Liver (tissue), 9 donors: ENCODE measurements around the gene MAP2K7. TPM values are rescaled to one million over a fixed set of nuclear protein-coding genes. Genes with fewer than 3 reads are reported as not detected.
A peak's percentile ranks its signal among the peaks of the same experiment; 100 is the strongest.

ENCODE experiments used
- DNase-seq: peaks from one replicate; pipeline ENCODE4 v3.0.0-alpha.2; 2017; ENCODE audit warnings: low spot score
- H3K27ac ChIP-seq, 2 donors: one replicate each; pipeline ENCODE4 v1.7.0; 2013; ENCODE audit warnings: inconsistent platforms in 2 of 2, low read length in 2 of 2, control low read depth in 1 of 2, low read depth in 1 of 2, mild to moderate bottlenecking in 1 of 2
- H3K27me3 ChIP-seq, 4 donors: one replicate each; pipeline versions ENCODE4 v1.6.1 to v1.7.0; 2013; ENCODE audit warnings: low read length in 3 of 4, inconsistent platforms in 1 of 4, mild to moderate bottlenecking in 1 of 4, moderate library complexity in 1 of 4; ENCODE audit not compliant: control insufficient read depth in 4 of 4, insufficient read depth in 4 of 4
- H3K36me3 ChIP-seq, 4 donors: one replicate each; pipeline versions ENCODE4 v1.6.1 to v1.7.0; 2013; ENCODE audit warnings: low read length in 3 of 4, mild to moderate bottlenecking in 3 of 4, low read depth in 1 of 4, moderate library complexity in 1 of 4; ENCODE audit not compliant: control insufficient read depth in 4 of 4, insufficient read depth in 3 of 4
- H3K4me1 ChIP-seq, 4 donors: one replicate each; pipeline versions ENCODE4 v1.6.1 to v1.7.0; 2013; ENCODE audit warnings: low read length in 3 of 4, mild to moderate bottlenecking in 3 of 4, moderate library complexity in 1 of 4; ENCODE audit not compliant: control insufficient read depth in 4 of 4, insufficient read depth in 4 of 4
- H3K4me3 ChIP-seq, 3 donors: one replicate each; pipeline versions ENCODE4 v1.6.1 to v1.7.0; 2013; ENCODE audit warnings: low read length in 3 of 3, control low read depth in 1 of 3, low read depth in 1 of 3, mild to moderate bottlenecking in 1 of 3
- H3K9ac ChIP-seq, 2 donors: one replicate each; pipeline ENCODE4 v1.7.0; 2013; ENCODE audit warnings: low read length in 2 of 2, mild to moderate bottlenecking in 2 of 2, moderate library complexity in 2 of 2, control low read depth in 1 of 2, low read depth in 1 of 2
- H3K9me3 ChIP-seq, 4 donors: one replicate each; pipeline versions ENCODE4 v1.6.1 to v1.7.0; 2013; ENCODE audit warnings: low read length in 3 of 4; ENCODE audit not compliant: control insufficient read depth in 4 of 4
- ATF3 ChIP-seq: IDR thresholded peaks from 2 replicates; pipeline ENCODE4 v1.6.1; 2016; ENCODE audit warnings: antibody characterized with exemption
- CTCF ChIP-seq: fragments of 150-350 bp; IDR thresholded peaks from 2 replicates; pipeline ENCODE4 v1.5.1; 2017; ENCODE audit warnings: improper control_type of control experiment, low read depth, low read length; ENCODE audit not compliant: missing input control
- EGR1 ChIP-seq, 2 donors: IDR thresholded peaks; 2 replicates each; pipeline ENCODE4 v1.6.1; 2016 to 2018; ENCODE audit warnings: antibody characterized with exemption in 2 of 2, low read depth in 2 of 2
- FOXA1 ChIP-seq: IDR thresholded peaks from 2 replicates; pipeline ENCODE4 v1.6.1; 2016; ENCODE audit warnings: antibody characterized with exemption
- FOXA2 ChIP-seq: IDR thresholded peaks from 2 replicates; pipeline ENCODE4 v1.6.1; 2016; ENCODE audit warnings: antibody characterized with exemption
- GABPA ChIP-seq, 2 donors: IDR thresholded peaks in 1 of 2; conservative IDR thresholded peaks in 1 of 2; 2 replicates each; pipeline ENCODE4 v1.6.1; 2016; ENCODE audit warnings: antibody characterized with exemption in 2 of 2, mild to moderate bottlenecking in 1 of 2, moderate library complexity in 1 of 2
- HNF4A ChIP-seq, 2 donors: conservative IDR thresholded peaks; 2 replicates each; pipeline ENCODE4 v1.6.1; 2016; ENCODE audit warnings: antibody characterized with exemption in 2 of 2, mild to moderate bottlenecking in 2 of 2
- HNF4G ChIP-seq: IDR thresholded peaks from 2 replicates; pipeline ENCODE4 v1.6.1; 2016; ENCODE audit warnings: antibody characterized with exemption
- MAX ChIP-seq: IDR thresholded peaks from 2 replicates; pipeline ENCODE4 v1.6.1; 2016; ENCODE audit warnings: antibody characterized with exemption
- RAD21 ChIP-seq, 2 donors: IDR thresholded peaks; 2 replicates each; pipeline ENCODE4 v1.6.1; 2016; ENCODE audit warnings: antibody characterized with exemption in 2 of 2, mild to moderate bottlenecking in 2 of 2
- REST ChIP-seq: IDR thresholded peaks from 2 replicates; pipeline ENCODE4 v1.6.1; 2016; ENCODE audit warnings: antibody characterized with exemption, mild to moderate bottlenecking
- RXRA ChIP-seq, 2 donors: IDR thresholded peaks; 2 replicates each; pipeline ENCODE4 v1.6.1; 2017 to 2018; ENCODE audit warnings: antibody characterized with exemption in 2 of 2, mild to moderate bottlenecking in 1 of 2
- SP1 ChIP-seq: IDR thresholded peaks from 2 replicates; pipeline ENCODE4 v1.6.1; 2018; ENCODE audit warnings: antibody characterized with exemption, mild to moderate bottlenecking
- TAF1 ChIP-seq: conservative IDR thresholded peaks from 2 replicates; pipeline ENCODE4 v1.6.1; 2016; ENCODE audit warnings: antibody characterized with exemption, mild to moderate bottlenecking
- YY1 ChIP-seq: IDR thresholded peaks from 2 replicates; pipeline ENCODE4 v1.6.1; 2016; ENCODE audit warnings: antibody characterized with exemption, mild to moderate bottlenecking
- ZBTB33 ChIP-seq: IDR thresholded peaks from 2 replicates; pipeline ENCODE4 v1.6.1; 2016; ENCODE audit warnings: antibody characterized with exemption
- WGBS: extraction: QIAGEN DNeasy Blood & Tissue Kit; methylation state at CpG from one replicate; pipeline ENCODE4 v1.1.7; 2013; 5-methylcytosine and 5-hydroxymethylcytosine counted together
- polyA plus RNA-seq, 2 donors: library from polyadenylated mRNA; stranded (reverse) in 1 of 2; unstranded in 1 of 2; fragments of 200-250 nt in 1 of 2; fragments of >200 nt in 1 of 2; fragmentation: Nextera tagmentation in 1 of 2; extraction: Ambion mirVana in 1 of 2; gene quantifications; one replicate each; pipeline versions ENCODE4 v1.2.1 to v1.2.3, GENCODE V29; 2013 to 2015
- total RNA-seq, 2 donors: library from RNA; depleted of rRNA; stranded (reverse); fragments of >200 nt; gene quantifications; one replicate each; pipeline ENCODE4 v1.2.3, GENCODE V29; 2014
- donor health status: healthy.
- donor health status: healthy.
- donor health status: healthy.
- donor health status: healthy.
- donor health status: healthy.

MAP2K7 gene
- total and polyA plus RNA-seq, 4 donors: 3.0 to 11.7 (median 9.5) TPM

GRCh38 chr19:7944177-7944761, 40.6 kb downstream of the MAP2K7 start:
- peak overlapping the region; percentile 44 to 73 (median 67) for H3K4me3 ChIP-seq
- DNase-seq: peak; percentile 89
- H3K27ac ChIP-seq: peak overlapping the region; percentile 77 to 95
- H3K4me1 ChIP-seq: peaks cover 3 to 23% (median 11%) of the 10 kb centered on the region in 4 donors
- TF ChIP-seq ATF3 (peak; percentile 35), ZBTB33 (no peak), FOXA1 (no peak), TAF1 (peak; percentile 7), RAD21 (IDR thresholded peaks at IDR 0.05) (peak; percentile 87 to 90), MAX (peak; percentile 4), REST (peak; percentile 96), SP1 (no peak), EGR1 (IDR thresholded peaks at IDR 0.05; ENCODE audit: low read depth in 2 of 2) (no peak), YY1 (no peak), CTCF (peak; percentile 81), GABPA (IDR thresholded peaks at IDR 0.05 in 1 of 2, conservative IDR thresholded peaks at IDR 0.05 in 1 of 2) (no peak), FOXA2 (no peak), HNF4G (no peak)
- 26% methylated on average over 18 of the region's 18 CpGs for WGBS
- peaks cover 3 to 12% (median 7%) of the 10 kb centered on the region in 4 donors for H3K36me3 ChIP-seq
- H3K27me3 ChIP-seq: no peaks in the 10 kb centered on the region
- H3K9me3 ChIP-seq: no peaks in the 10 kb centered on the region
- peak overlapping the region; percentile 17 to 57 for H3K9ac ChIP-seq

- H3K36me3 ChIP-seq: no peaks in the 10 kb centered on the region
- no peak for DNase-seq
- H3K9ac ChIP-seq: no peak overlapping the region
- no peak overlapping the region for H3K27ac ChIP-seq
- WGBS: 96% methylated on average over 4 of the region's 4 CpGs
- no peak overlapping the region for H3K4me3 ChIP-seq
- H3K27me3 ChIP-seq: no peaks in the 10 kb centered on the region
- no peaks in the 10 kb centered on the region for H3K9me3 ChIP-seq
- peaks cover 0 to 19% (median 12%) of the 10 kb centered on the region in 4 donors for H3K4me1 ChIP-seq
- no peak for TF ChIP-seq HNF4A (conservative IDR thresholded peaks at IDR 0.05)
- TF ChIP-seq FOXA2: no peak
- no peak for TF ChIP-seq YY1
- no peak for TF ChIP-seq MAX
- TF ChIP-seq REST: no peak
- no peak for TF ChIP-seq GABPA (IDR thresholded peaks at IDR 0.05 in 1 of 2, conservative IDR thresholded peaks at IDR 0.05 in 1 of 2)
- TF ChIP-seq CTCF: no peak
- no peak for TF ChIP-seq FOXA1
- no peak for TF ChIP-seq RAD21 (IDR thresholded peaks at IDR 0.05)
- no peak for TF ChIP-seq RXRA (IDR thresholded peaks at IDR 0.05)
- no peak for TF ChIP-seq EGR1 (IDR thresholded peaks at IDR 0.05; ENCODE audit: low read depth in 2 of 2)
- TF ChIP-seq TAF1: no peak
Measured at GRCh38 chr19:7947939-7948338, 44.3 kb downstream of the MAP2K7 start.
